ENCODE results near the gene PRKCE.
"Not testable (repeated sequence)": the region's sequence is repeated elsewhere in the genome, so short reads cannot be mapped to it uniquely, and the experiment has no call there.

PRKCE gene

DNA sequence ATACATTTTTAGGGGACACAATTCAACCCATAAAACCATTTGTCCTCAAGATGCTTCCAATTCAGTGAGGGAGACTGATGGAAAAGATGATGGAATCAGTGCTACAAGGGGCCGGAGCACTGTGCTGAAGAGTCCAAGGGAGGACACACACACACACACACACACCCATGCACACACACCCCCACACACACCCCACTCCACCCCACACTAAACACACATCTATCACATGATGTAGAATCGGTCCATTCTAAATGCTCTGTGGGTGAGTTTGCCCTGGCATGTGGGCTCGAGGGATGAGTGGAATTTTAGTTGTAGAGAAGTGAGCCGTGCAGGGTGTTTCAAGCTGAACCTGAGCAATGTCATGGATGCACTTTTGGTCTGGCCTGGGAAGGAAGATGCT is 41.1 kb downstream of the PRKCE start:
- no peaks in the 10 kb centered on the region for H3K36me3 ChIP-seq (replicated peaks)
- no peak for DNase-seq
- H3K27ac ChIP-seq: no peak overlapping the region
- in situ Hi-C loops (cut with HindIII; ENCODE audit: low pct_ligation_motif_present, low sequenced_read_pairs): no loop called here
- H3K27me3 ChIP-seq (replicated peaks): no peaks in the 10 kb centered on the region
- no peak overlapping the region for H3K4me3 ChIP-seq (ENCODE audit: low read depth, low read length)
- no peak for TF ChIP-seq CTCF (IDR thresholded peaks at IDR 0.05; ENCODE audit: low read depth, low read length, missing control alignments)

DNA sequence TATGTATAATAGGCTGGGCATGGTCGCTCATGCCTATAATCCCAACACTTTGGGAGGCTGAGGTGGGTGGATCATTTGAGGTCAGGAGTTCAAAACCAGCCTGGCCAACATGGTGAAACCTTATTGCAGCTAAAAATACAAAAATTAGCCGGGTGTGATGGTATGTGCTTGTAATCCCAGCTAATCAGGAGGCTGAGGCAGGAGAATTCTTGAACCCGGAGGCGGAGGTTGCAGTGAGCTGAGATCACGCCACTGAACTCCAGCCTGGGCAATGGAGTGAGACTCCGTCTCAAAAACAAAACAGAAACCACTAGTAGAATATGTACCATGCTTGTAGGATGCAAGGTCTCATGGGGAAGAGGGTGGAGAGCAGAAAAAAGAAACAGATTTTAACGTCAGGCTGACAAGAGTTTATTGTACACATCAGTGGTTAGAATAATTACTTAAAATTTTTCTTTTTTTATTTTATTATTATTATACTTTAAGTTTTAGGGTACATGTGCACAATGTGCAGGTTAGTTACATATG is 44.1 kb downstream of the PRKCE start:
- H3K4me3 ChIP-seq (ENCODE audit: low read depth, low read length); H3K27ac ChIP-seq; H3K36me3 ChIP-seq (replicated peaks); H3K27me3 ChIP-seq (replicated peaks); DNase-seq; in situ Hi-C loops (cut with HindIII; ENCODE audit: low pct_ligation_motif_present, low sequenced_read_pairs): not testable (repeated sequence)

DNA sequence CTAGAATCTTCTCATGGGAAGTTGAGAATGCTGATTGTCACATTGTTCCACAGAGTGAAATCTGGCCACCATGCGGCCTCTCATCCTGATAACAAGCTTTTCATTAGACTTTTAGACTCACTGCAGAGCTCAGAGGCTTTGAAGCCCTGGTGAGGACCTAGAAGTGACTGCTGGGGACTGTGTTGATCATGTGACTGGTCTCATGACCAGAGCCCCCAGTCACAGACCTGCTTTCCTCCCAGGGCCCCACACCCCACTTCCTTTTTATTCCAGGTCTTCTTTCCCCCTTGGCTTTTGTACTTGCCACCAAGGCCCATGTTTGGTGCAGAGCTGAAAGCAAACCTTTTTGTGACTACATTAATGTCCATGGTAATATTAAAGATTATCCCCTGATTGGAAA is 45.2 kb downstream of the PRKCE start:
- DNase-seq: no peak
- in situ Hi-C loops (cut with HindIII; ENCODE audit: low pct_ligation_motif_present, low sequenced_read_pairs): no loop called here
- TF ChIP-seq CTCF (IDR thresholded peaks at IDR 0.05; ENCODE audit: low read depth, low read length, missing control alignments): no peak
- H3K27ac ChIP-seq: no peak overlapping the region
- H3K36me3 ChIP-seq (replicated peaks): no peaks in the 10 kb centered on the region
- no peak overlapping the region for H3K4me3 ChIP-seq (ENCODE audit: low read depth, low read length)
- no peaks in the 10 kb centered on the region for H3K27me3 ChIP-seq (replicated peaks)

GRCh38 chr2:45697190-45697589 is 45.7 kb downstream of the PRKCE start:
- Histone ChIP-seq H3K27ac (no peak overlapping the region), H3K27me3 (replicated peaks) (no peaks in the 10 kb centered on the region), H3K36me3 (replicated peaks) (no peaks in the 10 kb centered on the region), H3K4me3 (ENCODE audit: low read depth, low read length) (no peak overlapping the region)
- no peak for DNase-seq
- no peak for TF ChIP-seq CTCF (IDR thresholded peaks at IDR 0.05; ENCODE audit: low read depth, low read length, missing control alignments)
- in situ Hi-C loops (cut with HindIII; ENCODE audit: low pct_ligation_motif_present, low sequenced_read_pairs): no loop called here

DNA sequence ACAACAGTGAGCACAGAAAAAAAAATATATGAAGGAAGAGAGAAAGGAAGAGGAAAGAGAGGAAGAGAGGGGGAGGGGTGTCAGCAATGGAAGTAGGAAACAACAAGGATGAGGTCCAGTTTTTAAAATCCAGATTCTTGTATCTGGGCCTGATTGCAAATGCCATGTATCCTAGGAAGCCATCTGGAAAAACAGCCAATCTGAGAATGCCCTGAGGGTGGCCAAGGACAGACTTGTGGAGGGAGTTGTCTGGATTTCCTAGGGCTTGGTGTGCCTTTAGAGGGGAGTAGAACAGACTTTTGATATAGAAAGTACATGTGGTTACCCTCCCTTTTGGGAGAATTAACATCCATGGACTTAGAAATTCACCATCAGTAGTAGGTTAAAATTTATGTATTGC is 47.1 kb downstream of the PRKCE start:
- TF ChIP-seq CTCF (IDR thresholded peaks at IDR 0.05; ENCODE audit: low read depth, low read length, missing control alignments): no peak
- in situ Hi-C loops (cut with HindIII; ENCODE audit: low pct_ligation_motif_present, low sequenced_read_pairs): no loop called here
- no peak for DNase-seq

DNA sequence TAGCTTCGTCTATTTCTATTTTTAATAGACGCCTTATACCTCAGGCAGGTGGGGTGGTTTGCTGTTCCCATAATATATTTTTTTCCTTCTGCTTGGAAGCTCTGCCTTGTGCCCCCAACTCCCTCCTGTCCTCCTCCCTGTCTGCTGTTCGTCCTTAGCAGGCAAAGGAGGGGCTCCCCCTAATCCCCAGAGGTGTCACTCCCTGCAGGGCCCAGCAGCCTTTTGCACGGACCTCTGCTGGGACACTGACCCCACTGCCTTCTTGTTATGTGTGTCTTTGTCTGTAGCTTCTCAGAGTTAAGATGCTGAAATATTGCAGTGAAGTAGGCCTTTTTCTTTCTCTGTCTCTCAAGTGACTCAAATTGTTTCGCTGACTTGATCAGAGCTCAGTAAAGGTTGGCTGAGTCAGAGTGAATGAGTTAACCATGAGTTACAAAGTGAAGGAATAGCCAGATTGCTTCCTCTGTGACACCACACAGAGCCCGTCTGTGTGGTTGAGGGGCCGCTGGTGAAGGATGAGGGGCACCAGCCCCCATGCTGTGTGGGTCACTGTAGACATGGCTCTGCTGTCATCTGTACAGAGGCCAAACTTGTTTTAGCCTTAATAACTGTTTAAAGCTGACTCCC is 47.7 kb downstream of the PRKCE start:
- Histone ChIP-seq H3K27ac (no peak overlapping the region), H3K4me3 (ENCODE audit: low read depth, low read length) (no peak overlapping the region), H3K36me3 (replicated peaks) (no peaks in the 10 kb centered on the region), H3K27me3 (replicated peaks) (no peaks in the 10 kb centered on the region)
- in situ Hi-C loops (cut with HindIII; ENCODE audit: low pct_ligation_motif_present, low sequenced_read_pairs): no loop called here
- no peak for TF ChIP-seq CTCF (IDR thresholded peaks at IDR 0.05; ENCODE audit: low read depth, low read length, missing control alignments)
- DNase-seq: peak; percentile 62

More for the DNA sequence above, 47.1 kb downstream of the PRKCE start:
- Histone ChIP-seq H3K36me3 (replicated peaks) (no peaks in the 10 kb centered on the region), H3K4me3 (ENCODE audit: low read depth, low read length) (no peak overlapping the region), H3K27ac (no peak overlapping the region), H3K27me3 (replicated peaks) (no peaks in the 10 kb centered on the region)
